DMS114 treated with DMSO at 0.1 percent for 48 hours (cell line): ENCODE data around the gene TIAM1.

Experiments
- DNase-seq: peaks from one replicate; lab custom pipeline; 2025; ENCODE audit not compliant: unreplicated experiment; lab: John Stamatoyannopoulos, UW

TIAM1 gene, protein sequence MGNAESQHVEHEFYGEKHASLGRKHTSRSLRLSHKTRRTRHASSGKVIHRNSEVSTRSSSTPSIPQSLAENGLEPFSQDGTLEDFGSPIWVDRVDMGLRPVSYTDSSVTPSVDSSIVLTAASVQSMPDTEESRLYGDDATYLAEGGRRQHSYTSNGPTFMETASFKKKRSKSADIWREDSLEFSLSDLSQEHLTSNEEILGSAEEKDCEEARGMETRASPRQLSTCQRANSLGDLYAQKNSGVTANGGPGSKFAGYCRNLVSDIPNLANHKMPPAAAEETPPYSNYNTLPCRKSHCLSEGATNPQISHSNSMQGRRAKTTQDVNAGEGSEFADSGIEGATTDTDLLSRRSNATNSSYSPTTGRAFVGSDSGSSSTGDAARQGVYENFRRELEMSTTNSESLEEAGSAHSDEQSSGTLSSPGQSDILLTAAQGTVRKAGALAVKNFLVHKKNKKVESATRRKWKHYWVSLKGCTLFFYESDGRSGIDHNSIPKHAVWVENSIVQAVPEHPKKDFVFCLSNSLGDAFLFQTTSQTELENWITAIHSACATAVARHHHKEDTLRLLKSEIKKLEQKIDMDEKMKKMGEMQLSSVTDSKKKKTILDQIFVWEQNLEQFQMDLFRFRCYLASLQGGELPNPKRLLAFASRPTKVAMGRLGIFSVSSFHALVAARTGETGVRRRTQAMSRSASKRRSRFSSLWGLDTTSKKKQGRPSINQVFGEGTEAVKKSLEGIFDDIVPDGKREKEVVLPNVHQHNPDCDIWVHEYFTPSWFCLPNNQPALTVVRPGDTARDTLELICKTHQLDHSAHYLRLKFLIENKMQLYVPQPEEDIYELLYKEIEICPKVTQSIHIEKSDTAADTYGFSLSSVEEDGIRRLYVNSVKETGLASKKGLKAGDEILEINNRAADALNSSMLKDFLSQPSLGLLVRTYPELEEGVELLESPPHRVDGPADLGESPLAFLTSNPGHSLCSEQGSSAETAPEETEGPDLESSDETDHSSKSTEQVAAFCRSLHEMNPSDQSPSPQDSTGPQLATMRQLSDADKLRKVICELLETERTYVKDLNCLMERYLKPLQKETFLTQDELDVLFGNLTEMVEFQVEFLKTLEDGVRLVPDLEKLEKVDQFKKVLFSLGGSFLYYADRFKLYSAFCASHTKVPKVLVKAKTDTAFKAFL (N-terminal part only)

DNA sequence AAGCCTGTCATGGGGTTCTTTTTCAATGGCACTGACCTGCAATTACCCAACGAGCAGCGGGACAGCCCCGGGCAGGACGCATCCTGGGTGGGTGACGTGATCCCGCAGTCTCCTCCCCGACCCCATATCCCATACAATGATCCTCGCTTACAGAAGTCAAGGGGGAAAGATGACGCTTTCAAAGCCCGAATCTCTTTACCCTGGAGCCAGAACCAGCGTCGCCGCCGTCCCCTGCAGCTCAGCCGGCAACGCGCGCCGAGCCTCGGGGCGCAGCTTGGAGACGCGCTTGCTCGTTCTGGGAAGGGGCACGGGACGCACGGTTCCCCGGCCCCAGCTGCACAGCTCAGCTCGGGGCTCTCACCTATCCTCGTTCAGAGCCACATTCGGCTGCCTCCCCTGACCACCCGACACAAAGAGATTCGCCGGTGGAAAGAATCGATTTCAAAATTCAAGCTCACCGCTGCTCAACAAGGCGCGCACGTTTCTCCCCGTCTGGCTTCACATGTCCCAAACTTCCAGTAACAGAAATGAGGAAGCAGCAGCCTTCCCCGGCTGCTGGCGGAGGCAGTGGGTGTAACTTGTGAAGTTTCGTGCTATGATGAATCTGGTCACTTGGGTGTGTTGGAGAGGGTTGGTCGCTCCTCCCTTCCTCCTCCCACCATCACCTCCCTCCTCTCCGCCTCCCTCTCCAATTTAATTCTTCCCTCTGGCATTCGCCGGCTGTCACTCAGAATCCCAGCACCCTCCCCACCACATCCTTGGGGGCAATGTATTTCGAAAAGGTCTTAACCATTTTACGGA is at the start of gene TIAM1:
TSS of gene TIAM1 (minus strand) at position 582 of the 801 bp plus-strand sequence. CDS start 77,289 bp downstream, outside the sequence.
- peak; percentile 3 for DNase-seq

DNA sequence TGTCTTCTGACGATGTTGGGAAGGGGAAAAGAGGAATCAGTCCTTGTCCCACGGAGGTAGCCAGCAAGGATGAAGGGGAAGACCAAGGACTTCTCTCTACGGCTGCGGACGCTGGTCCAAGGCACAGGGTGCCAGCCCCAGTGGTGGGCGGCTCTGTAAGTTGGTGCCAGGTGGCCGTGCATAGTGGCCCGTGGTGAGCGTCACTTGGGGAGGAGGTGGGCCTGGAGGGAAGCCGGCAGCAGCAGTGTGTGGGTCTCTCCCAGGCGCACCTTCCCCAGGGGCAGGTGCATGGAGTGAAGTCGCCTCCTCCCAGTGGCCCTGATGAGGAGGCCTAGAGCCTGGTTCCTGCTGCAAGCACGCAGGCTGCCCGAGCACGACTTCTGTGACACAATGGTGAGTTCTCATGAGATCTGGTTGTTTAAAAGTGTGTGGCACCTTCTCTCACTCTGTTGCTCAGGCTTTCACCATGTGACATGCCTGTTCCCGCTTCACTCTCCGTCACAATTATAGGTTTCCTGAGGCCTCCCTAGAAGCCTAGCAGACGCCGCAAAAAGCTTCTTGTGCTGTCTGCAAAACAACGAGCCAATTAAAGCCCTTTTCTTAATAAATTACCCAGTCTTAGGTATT is 43.6 kb upstream of the TIAM1 start:
- no peak for DNase-seq

DNA sequence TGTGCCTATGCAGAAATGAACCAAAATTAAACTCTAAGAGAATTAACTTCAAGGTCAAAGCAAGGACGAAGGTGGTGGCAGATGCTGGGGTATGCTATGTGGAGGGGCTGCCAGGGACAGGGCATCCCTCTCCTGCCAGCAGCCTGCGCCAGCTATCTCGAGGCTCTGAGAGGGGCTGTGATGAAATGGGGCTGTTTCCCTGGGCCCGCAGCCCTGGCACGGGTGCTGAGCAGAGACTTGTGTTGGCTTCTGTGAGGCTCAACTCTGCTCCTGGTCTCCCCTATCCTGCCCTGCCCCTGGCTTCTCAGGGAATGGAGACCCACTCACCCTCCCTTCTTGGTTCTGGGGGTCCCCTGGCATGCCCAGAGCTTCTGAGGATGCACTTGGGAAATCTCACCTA is 41.9 kb upstream of the TIAM1 start:
- DNase-seq: no peak

DNA sequence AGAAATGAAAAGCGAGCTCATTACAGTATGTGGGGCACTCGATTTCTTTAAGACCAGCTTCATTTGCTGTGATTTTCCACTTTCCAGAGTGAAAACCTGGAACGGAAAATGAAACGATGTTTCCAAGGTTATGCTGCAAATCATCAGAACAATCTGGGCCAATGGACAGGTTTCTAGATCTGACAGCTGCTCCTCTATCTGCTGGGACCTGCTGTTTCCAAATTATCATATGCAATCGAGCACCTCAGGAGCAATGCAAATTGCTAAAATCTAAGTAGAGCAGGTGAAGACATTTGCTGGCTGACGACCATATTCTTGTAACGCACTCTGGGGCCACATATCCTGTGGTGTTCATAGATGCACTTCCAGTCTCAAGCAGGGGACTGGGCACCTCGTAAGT is 39.7 kb upstream of the TIAM1 start:
- DNase-seq: no peak

DNA sequence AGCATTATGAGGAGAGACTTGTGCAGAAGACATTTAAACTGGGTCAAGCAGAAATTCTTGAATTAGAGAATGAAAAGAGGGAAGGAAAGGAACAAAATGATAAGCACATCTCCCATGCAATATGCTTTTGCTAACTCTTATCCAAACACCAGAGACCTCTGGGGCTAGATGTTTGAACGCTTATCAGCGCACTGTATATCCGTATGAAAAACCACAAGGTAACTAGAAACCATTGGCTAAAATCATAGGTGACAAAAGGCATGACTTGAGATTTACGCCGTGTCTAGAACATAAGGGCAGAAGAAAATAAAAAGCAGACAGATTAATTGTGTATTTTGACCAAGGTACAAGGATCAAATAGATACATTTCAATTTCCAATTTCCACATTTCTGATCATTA is 38.0 kb upstream of the TIAM1 start:
- DNase-seq: no peak

DNA sequence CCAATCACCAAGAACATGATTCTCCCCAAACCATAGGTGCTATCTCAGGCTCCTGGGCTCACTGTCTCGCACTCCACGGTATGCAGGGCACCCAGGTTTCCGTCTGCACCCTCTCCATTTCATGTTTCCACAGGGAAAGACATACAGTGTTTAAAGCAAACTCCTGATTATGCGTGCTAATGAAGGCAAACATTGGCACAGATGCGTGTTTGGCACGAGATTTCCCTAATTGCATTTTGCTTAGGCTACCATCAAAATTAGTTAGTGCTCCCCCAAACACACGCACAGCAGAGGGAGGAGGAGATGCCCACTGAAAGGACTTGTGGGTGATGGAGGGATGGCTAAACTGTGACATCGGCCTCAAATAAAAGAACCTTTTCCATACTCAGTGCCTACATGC is 32.2 kb upstream of the TIAM1 start:
- DNase-seq: no peak

DNA sequence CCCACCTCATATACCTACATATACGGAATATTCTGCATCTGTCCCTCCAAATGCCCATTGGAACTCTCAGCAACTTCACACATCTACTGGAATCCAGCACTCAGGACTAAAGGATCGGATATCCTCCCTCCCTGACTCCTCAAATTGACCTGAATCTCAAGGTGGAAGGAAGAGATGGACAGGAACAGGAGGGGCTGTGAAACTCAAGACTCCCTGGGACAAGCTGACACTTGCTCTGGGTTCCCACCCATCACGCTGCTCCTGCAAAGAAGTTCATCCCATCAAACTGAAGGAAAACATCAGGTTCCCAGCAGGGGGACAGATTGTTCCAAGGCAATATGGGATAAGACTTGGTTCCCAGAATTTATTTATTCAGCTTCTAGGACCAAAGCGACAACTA is 30.3 kb upstream of the TIAM1 start:
- DNase-seq: no peak

DNA sequence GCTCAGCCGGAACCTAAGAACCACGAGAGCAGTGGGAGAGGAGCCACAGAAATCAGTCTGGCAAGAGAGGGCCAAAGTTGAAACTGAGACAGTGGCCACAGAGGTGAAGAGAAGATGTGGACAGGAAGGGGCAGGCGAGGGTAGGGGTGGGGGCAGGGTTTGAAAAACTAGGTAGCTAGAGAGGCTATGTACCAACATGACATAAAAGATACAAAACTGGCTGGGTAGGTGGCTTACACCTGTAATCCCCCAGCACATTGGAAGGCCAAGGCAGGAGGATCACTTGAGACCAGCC is 28.4 kb upstream of the TIAM1 start:
- no peak for DNase-seq

DNA sequence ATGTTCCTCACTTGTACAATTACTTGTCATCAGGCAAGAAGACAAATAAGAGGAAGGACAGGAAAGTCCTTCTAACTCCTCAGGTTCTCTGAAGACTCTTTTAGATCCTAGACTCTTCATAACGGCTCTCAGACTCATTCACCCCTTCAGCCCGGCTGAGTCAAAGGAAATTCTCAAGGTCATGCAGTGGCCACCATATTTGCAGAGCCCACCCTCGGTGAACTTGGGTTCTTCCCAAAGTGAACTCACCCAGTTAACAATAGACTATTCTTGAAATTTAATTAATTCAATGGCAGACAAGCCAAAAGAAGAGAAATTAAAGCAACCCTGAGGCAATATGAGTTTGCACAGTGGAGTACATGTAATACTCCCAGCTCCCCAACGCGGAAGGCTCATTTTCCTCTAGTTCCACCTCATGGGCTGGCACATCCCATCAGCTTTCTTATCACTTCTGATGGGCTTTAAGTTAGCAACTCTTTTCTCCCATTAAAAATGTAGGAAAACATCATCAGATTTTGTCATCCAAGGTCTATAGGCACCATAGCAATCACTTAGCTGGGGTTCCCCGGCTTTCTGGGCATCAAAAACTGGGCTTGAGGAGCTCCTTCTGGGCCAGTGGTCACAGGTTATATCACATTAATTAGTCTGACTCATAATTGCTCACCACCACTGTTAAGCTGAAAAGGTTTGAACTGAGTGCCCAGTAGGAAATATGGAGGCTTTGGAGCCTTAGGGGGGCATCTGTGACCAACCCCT is 27.8 kb upstream of the TIAM1 start:
- DNase-seq: no peak

DNA sequence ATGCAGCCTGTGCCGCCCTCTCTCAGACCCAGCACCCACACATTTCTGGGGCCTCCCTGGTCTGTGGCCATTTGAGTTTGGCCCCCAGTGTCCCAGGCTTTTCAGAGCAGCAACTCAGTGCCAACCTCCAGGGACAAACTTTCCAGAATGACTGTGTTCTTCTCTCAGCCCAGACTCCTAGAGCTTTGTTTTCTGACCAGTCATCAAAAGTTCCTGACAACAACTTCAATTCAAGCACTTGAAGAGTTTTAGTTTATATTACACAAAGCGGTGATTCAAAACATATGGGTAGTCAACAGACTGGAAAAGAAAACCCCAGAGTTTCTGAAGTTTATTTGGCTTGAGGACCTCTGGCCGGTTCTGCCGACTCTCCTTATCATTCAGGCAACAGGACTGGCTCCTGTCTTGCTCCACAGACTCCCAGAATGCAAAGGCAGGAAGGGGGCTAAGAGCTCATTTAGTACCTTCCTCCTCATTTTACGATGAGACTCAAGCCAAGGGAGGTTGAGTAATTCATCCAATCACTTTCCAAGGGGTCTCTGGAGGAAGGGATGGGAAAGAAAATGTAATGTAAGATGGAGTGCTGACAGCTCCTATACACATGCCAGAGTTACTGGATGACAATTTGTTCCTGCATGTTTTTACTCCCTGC is 27.0 kb upstream of the TIAM1 start:
- DNase-seq: no peak

DNA sequence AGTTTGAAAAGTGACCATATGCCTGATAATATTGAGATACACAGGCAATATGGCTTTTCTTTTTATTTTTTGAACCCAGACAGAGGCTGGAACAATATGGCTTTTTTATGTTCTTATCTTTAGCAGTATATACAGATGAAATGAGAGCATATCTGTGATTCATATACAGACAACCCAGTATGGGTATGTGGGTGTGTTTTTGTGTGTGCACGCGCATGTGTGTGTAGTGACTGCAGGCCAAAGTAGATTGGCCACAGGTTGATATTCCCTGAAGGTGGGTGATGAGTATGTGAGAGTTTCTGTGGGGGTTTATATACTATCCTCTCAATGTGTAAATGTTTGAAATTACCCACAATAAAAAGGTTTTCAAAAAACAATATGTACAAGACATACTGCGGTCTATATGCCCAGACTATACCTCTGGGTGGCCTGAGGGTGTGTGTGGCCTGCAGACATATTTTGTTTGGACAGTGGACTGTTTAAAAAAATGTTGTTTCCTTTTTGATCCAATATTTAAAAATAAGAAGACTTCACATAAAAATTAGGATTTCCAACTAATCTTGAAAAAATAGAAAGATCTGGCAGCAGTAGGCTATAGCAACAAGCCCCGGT is 26.3 kb upstream of the TIAM1 start:
- no peak for DNase-seq

DNA sequence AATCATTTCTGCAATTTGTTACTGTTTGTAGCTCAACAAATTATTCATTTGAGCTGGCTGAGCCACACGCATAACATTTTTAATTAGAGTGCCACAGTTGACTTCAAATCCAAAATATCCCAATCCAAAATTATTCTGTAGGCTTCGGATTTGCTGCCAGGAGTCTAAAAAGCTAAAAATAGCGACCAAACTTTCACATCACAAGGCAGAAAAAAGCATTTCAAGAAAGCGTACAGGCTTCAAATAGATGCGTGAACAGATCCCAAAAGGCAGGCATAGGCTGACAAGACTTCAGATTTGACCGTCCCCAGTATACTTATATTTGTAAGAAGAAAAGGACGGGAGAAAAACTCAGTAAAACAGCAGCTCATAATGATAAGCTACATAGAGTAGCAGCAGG is 24.3 kb upstream of the TIAM1 start:
- no peak for DNase-seq

DNA sequence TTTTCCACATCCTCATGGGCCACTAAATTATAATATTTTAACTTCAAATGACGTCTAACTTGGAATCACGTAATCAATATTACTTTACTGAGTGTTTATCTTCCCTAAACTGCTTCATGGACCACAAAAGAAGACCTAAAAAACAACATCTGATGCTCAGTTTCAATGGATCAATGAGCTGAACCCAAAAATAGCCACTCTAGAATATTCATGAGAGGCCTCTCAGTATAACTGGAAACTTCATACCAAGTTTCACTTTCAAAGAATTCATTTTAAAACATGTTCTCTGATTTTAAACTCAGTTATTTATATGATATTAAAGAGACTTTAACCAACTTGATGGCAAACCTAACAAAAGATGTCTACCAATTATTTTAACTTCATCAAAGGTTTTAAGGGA is 23.7 kb upstream of the TIAM1 start:
- no peak for DNase-seq

DNA sequence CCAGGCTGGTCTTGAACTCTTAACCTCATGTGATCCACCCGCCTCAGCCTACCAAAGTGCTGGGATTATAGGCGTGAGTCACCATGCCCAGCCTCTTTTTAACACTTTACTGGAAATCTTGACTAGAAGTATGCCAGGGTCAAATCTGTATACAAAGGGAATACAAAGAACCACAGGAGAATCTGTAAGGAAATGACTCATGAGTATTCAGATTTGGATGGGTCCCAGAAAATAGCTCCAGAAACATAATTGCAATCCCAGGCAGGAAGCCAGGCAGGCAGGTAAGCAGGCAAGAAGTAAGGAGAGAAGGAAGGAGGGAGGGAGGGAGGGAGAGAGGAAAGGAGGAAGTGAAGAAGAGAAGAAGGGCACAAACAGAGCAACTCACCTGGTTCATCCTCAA is 22.8 kb upstream of the TIAM1 start:
- DNase-seq: no peak

DNA sequence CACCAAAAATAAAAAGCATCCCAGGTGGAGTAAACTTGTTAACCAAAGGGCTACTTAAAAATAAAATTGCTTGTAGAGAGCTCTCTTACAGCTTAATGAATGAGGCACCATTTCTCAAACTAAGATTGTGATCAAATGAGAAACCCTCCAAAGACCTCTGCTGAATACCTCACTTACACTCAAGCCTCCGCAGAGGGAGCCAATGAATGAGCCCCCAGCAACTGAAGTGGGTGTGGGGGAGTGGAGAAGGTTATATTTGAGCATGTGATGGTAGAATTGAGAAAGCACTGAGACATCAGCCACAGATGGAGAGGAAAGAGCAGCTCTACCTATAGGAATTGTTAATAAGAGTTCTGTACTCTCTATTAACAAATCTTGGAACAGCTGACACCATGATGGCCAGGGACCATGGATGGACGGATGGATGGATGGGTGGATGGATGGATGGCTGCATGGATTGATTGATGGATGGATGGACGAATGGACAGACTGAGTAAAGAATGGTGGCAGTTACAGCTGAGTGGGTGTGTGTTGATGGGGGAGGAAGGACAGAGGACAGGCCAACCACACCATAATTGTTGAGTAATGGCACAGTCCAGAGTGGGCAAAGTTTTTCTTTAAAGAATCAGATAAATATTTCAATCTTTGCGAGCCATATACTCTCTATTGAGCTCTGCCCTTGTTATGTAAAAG is 20.3 kb upstream of the TIAM1 start:
- no peak for DNase-seq

DNA sequence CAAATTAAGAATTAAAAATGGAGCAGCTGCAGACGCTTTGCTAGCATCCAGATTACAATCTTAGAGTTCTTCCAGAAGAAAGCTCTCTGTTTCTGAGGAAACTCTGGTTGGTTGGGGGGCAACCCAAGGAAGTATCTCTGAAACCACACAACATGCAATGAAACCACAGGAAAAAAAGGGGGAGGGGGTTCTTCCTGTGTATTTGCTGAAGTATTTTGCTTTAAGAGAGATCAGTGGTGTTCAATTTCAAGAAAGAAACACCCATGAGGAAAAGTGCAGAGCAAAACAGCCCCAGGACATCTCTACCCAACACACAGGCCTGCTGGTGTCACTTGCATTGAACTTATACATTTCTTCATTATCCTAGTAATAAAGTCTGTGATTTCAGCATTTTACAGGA is 19.7 kb upstream of the TIAM1 start:
- DNase-seq: no peak

DNA sequence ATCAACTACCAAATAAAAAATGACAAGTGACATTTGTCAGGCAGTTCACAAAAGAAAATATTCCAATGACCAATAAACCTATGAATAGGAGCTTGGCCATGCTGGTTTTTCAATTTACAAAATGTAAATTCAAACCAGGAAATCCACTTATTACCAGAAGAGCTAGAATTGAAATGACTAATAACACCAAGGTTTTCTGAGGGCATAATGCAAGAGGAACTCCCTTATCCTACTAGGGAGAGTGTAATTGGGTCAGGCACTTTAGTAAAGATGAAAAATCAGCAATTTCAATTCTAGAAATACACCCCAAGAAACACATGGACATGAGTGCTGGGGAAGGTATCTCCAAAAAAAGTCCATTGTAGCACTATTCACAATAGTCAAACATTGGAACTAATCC is 16.7 kb upstream of the TIAM1 start:
- no peak for DNase-seq

DNA sequence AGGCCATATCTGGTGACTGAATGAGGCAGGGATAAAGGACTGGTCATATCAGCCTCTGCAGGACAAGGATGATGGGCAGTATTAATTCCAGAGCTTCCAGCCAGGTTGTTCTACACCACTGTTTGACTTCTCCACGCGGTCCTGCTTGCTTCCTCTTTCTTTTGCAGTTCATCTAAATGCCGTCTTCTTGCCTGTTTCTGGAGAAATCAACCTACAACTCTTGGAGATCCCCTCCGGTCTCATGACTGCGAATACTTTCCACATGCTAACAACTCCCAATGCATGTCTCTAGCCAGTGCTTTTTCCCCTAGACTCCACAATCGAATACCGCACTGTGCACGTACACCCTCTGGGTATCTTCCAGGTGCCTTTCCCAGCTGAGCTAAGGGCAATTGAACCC is 14.1 kb upstream of the TIAM1 start:
- no peak for DNase-seq
